Measurements from ENCODE around the gene ITGB4.

GRCh38 chr17:75730065-75730464 lies 8.8 kb downstream of the ITGB4 start:
- TF ChIP-seq EP300 (IDR thresholded peaks at IDR 0.05), result no peak
- no peak for TF ChIP-seq CTCF (IDR thresholded peaks at IDR 0.05)

Measured in ovary (tissue), 3 donors.